ENCODE results near the gene AK5.

The AK5 gene

DNA sequence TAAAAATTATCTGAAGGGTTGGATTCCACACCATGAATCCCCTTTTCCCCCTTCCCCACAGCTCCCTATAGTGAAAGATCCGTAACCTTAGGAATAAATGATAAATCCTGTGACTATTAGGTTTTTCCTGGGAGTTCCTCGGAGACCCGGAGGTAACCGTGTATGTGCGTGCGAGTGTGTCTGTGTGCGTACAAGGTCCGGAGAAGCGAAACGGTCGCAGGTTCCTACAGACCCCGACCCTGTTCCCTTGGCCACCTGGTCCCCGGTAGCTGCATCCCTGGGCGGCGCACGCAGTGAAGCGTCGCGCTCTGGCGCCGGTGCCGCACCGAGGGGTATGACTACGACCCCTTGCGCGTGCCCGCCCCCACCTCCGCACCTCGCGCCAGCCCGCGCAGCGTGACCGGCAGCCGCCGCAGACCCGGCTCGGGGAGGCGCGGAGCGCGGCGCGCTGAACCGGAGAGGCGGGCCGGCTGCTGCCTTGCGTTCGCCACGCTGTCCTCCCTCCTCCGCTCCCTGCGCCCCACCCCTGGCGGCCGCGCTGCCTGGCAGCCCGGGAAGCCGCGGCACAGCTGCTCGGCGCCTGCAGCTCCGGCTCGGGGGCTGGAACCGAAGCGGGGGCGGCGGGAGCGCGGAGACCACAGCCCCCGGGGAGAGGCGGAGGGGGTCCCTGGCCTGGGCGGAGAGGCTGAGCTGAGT lies at the start of gene AK5:
TSS of gene AK5 (plus strand) at position 529 of the 696 bp plus-strand sequence. CDS start 295 bp downstream, outside the sequence.
- DNase-seq (ENCODE audit: low read depth): no peak

- no peak for DNase-seq (ENCODE audit: low read depth)
These were observed 49.0 kb upstream of the AK5 start for GRCh38 chr1:77232829-77233228.

GRCh38 chr1:77234096-77234495 lies 47.7 kb upstream of the AK5 start:
- DNase-seq (ENCODE audit: low read depth): no peak

DNA sequence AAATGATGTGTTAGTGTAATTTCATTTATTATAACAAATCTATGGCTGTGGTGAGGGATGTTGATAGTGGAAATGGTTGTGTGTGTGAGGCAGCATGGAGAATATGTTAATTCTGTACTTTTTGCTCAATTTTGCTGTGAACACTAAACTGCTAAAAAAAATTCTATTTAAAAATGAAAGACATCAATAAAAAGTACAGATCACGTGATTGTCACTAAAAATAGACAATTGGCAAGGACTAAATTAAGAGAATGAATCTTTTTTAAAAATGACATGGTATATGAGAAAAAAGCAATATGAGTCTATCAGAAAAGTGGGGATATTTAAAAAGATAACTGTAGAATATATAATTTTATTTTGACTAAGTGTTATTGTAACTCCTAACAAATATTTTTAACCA lies 46.9 kb upstream of the AK5 start:
- DNase-seq (ENCODE audit: low read depth): no peak

DNA sequence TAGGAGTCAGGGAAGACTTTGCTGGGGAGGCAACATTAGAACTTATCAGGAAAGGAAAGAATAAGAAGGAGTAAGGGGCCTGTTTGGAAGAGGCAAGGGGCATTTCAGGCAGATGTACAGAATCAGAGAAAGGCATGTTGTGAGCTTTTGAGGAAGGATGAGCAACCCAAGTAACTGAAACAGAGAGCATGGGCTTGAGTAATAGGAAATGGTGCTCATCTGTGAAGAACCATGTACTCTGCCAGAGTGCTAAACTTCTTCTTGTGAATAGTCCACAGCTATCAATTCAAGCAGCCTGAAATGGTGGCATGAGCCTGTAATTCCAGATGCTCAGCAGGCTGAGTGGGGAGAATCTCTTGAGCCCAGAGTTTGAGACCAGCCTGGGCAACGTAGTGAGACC lies 43.4 kb upstream of the AK5 start:
- no peak for DNase-seq (ENCODE audit: low read depth)

DNA sequence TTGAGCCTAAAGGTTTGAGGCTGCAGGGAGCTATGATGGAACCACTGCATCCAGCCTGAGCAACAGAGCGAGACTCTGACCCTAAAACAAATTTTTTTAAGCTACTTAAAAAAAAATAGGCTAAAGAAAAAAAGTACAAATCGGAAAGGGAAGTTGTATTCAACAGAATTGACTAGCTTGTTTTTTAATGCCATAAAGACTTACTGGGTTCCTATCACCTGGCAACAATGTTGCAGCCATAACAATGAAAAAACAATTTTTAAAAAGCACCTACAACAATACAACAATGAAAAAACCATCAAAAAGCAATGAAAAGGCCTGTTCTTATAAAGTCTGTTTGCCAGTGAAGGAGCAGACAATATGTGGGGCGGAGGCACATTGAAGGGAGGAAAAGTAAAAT lies 42.5 kb upstream of the AK5 start:
- no peak for DNase-seq (ENCODE audit: low read depth)

GRCh38 chr1:77245830-77246229 lies 36.0 kb upstream of the AK5 start:
- DNase-seq (ENCODE audit: low read depth): no peak

DNA sequence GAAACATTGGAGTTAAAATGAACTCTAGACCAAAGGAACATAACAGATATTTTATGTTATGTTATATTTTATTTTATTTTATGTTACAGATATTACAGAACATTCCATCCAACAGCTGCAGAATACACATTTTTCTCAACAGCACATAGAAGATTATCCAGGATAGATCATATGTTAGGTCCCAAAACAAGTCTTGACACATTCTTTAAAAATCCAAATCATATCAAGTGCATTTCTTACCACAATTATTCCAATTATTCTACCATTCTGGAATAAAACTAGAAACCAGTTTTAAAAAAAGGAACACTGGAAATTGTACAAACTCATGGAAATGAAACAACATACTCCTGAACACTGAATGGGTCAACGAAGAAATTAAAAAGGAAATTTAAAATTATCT lies 31.7 kb upstream of the AK5 start:
- no peak for DNase-seq (ENCODE audit: low read depth)

DNA sequence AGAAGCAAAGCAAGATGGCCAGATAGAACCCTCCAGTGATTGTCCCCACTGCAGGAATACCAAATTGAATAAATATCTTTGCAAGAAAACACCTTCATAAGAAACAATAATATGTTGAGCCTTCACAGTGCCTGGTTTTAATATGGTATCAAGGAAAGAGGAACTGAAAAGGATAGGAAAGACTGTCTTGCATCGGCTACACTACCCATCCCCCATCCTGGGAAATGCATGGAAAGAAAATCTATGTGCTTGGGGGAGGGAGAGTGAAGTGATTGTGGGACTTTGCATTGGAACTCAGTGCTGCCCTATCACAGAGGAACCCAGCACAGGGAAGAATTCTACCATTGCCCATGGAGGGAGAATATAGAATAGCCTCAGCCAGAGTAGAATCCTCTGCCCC lies 28.6 kb upstream of the AK5 start:
- DNase-seq (ENCODE audit: low read depth): no peak

- no peak for DNase-seq (ENCODE audit: low read depth)
These were observed 18.1 kb upstream of the AK5 start for GRCh38 chr1:77263708-77264107.

DNA sequence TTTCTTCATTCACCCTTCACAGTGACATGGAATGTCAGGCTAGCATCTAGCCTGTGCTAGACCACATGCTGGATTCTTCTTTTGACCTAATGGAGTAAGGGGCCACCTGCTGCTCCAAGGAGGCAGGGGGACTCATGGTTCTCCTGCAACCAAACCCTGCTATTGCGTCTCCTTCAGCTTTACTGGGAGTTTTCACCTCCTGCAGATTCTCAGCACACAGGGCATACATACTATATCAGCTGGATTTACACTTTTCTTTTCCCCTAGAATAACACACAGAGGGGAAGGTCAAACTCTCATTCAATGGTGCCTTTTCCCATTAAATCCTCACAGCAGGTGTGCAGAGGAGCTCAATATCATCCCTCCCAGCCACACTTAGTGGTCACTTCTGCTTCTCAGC lies 16.6 kb upstream of the AK5 start:
- no peak for DNase-seq (ENCODE audit: low read depth)

DNA sequence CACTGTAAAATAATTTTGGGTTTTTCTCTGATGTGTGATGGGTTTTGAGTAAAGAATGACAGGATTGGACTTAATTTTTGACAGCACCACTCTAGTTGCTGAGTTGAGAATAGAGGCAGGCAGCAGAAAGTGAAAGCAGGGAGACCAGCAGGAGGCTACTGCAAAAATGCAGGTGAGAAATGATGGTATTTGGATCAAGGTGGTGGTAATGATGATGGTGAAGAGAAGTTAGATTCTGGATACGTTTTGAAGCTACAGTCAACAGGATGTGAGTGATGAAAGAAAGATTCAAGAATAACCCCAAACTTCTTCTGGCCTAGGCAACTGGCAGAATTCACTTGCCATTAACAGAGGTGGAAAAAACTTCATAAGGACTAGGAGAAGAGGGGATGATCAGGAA lies 14.8 kb upstream of the AK5 start:
- DNase-seq (ENCODE audit: low read depth): no peak

DNA sequence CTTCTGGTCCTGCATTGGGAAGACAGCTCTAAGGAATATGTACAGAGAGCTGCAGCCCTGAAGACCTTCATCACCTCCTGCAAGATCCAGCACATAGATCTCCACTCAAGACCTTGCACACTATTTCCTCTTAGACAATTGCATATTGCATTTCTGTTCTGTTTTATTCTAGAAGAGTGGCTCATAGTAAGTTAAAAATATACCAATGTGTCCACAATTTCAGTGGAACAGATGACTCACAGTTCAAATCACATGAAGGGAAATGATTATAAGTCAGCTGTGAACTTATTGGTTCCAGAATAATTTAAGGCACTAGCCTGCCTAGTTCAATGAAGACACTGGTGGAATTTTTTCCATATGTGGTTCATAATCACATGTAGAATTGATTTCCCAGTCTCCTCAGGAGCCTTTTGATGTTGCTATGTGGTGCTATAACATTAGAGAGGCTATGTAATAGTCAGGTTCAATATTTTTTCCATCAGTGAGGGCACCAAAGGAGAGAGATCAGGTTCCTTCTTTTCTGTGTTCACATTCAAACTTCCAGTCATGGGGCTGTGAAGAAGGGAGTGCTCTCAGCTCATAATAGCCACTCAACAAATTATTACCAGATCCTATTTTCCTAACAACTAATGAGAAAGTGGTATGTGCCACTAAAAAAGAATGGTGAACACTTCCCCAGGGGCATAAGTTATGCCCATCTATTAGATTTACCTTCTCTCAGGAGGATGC lies 9.8 kb upstream of the AK5 start:
- no peak for DNase-seq (ENCODE audit: low read depth)

GRCh38 chr1:77273891-77274290 lies 7.9 kb upstream of the AK5 start:
- no peak for DNase-seq (ENCODE audit: low read depth)

DNA sequence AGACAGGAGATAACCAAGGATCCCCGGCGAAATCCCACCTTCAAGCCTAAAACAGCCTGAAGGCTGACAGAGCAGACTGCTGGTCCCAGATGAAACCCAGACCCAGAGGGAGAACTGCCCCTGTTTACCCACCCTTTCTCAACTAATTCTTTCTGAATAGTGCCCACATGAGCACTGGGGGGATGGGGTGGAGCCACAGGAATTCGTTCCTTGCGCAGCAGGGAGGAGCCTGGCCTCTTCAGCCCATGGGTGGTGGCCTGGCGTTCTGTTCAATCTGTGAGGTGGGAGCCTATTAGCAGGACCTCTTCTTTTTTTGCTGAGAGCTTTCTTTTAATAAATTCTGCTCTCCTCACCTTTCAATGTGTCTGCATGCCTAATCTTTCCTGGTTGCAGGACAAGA lies 6.6 kb upstream of the AK5 start:
- DNase-seq (ENCODE audit: low read depth): no peak

DNA sequence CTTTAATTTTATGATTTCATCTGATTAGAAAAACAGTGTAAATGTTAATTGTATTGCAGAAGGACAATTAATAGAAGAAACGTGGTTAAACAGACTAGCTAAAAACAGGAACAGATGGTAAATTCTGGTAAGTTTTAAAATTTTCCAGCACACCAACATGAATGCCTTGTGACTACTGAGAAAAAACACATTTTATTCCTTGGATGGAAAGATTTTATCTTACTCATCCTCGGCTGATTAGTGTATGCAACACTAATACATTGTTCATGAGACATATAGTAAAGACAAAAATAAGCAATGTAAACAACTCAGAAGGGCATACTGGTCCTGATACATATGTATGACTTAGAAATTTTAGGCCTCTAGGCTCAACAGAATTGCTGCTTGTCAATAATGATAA lies 4.9 kb upstream of the AK5 start:
- DNase-seq (ENCODE audit: low read depth): no peak

GRCh38 chr1:77279929-77280328 lies 1.9 kb upstream of the AK5 start:
- DNase-seq (ENCODE audit: low read depth): no peak

DNA sequence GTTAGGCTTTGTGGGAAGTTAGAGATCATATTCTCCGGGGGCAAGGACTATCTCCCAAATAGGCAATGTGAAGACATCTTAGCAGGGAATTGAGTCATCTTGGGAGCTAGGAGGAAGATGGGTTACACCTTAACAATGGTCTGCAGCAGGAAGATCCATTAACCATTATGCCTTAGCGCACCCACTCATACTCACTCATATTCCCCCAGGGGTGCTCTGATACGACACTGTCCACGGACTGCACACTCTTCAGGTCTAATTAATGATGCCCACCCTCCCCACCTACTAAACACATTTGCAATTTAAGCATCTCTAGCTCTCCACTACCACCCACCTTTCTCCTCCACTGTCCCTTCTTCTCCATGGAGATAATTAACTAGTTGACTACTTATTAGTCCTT lies 857 bp upstream of the AK5 start:
- DNase-seq (ENCODE audit: low read depth): no peak

- no peak for DNase-seq (ENCODE audit: low read depth)
These were observed 507 bp downstream of the AK5 start for GRCh38 chr1:77282187-77282865.

- no peak for DNase-seq (ENCODE audit: low read depth)
These were observed 1.2 kb downstream of the AK5 start for GRCh38 chr1:77282866-77283539.

DNA sequence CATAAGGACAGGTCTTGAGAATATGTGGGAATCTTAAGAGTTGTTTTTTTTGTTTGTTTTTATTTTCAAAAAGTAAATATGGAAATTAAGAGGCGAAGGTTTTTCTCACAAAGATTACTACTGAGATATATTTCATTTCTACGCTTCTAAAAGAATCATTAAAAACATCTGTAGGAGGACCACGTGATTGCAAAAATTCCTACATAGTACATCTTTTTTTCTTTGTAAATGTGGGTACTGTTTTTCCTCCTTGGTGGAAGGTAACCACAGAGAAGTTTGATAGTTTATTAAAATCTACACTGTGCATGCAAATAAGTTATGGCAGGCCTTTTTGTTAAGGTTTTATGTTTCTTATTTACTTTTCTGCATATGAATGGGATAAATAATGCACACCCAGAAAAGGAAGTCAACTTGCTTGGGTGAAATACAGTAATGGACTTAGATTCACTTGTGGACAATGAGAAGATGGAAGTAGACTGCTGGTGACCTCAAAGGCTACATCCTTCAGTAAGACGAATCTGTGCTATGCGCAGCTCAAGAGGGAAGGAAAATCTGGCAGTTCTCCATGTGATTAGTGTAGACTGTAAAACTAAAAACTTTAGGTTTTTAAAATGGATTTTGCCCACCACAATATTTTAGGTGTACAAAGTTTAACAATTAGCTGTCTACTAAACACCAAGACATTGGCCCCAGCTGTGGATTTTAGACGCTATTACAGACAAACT lies 2.0 kb downstream of the AK5 start:
- DNase-seq (ENCODE audit: low read depth): no peak

- no peak for DNase-seq (ENCODE audit: low read depth)
These were observed 5.7 kb downstream of the AK5 start for GRCh38 chr1:77287535-77287934.

All from CMK (cell line).